Fibroblast of lung (primary cell): Measurements from ENCODE around the gene KRABD2.

Experiments used
- EZH2 ChIP-seq: IDR thresholded peaks from 2 replicates; pipeline ENCODE4 v1.5.1; 2012; ENCODE audit warnings: low read length, control low read depth, mild to moderate bottlenecking; ENCODE audit errors: missing control alignments
- TF ChIP-seq, protein P1 (sequence below), 2 donors: IDR thresholded peaks in 1 of 2; conservative IDR thresholded peaks in 1 of 2; 1 replicate in 1 of 2; 2 replicates in 1 of 2; pipeline ENCODE4 v1.5.1; 2011 to 2012; ENCODE audit warnings: low read length in 2 of 2, control low read depth in 1 of 2, inconsistent platforms in 1 of 2, low read depth in 1 of 2, mild to moderate bottlenecking in 1 of 2

DNA sequence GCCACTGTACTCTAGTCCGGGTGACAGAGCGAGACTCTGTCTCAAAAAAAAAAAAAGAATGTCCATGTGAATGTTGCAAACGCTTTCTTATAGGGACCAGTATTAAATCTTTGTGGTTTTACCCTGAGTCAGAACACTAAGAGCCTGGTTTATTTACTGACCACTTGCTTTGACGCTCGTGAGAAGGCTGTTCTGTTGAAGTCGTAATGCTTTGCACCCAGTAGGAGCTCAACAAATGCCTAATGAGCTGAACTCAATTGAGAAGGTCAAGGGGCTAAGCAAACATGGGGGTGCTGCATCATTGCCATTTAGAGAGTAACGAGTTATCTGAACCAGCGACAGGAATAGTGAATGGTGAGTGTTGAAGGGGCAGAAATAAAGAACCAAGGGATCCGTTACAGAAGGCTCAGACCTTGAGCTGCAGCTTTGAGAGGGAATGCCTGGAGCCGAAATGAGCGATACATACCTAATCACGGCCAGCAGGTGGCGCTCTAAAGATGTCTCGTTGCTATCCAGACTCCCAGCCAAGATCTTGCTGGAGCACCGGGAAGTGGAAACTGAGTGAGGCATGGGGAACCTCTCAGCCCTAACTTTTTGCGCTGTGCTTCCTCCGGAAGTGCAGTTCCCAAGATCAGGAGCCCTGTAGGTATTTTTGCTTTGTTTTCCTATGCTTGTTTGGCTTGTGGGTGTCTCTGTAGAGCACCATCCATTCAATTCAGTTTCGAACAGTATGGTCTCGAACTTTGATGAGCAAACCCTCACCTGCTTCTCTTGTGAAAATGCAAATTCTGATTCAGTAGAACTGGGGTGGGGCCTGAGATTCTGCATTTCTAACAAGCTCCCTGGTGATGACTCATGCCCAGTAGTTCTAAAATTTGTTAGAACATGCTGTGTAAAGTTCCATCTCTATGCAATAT, 33.7 kb upstream of the KRABD2 start:
- TF ChIP-seq, protein P1, sequence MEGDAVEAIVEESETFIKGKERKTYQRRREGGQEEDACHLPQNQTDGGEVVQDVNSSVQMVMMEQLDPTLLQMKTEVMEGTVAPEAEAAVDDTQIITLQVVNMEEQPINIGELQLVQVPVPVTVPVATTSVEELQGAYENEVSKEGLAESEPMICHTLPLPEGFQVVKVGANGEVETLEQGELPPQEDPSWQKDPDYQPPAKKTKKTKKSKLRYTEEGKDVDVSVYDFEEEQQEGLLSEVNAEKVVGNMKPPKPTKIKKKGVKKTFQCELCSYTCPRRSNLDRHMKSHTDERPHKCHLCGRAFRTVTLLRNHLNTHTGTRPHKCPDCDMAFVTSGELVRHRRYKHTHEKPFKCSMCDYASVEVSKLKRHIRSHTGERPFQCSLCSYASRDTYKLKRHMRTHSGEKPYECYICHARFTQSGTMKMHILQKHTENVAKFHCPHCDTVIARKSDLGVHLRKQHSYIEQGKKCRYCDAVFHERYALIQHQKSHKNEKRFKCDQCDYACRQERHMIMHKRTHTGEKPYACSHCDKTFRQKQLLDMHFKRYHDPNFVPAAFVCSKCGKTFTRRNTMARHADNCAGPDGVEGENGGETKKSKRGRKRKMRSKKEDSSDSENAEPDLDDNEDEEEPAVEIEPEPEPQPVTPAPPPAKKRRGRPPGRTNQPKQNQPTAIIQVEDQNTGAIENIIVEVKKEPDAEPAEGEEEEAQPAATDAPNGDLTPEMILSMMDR (conservative IDR thresholded peaks at IDR 0.05 in 1 of 2, IDR thresholded peaks at IDR 0.05 in 1 of 2; ENCODE audit: low read depth in 1 of 2, low read length in 2 of 2), result peak; percentile 83
- no peak for TF ChIP-seq EZH2
